ENCODE data around the gene TAS1R3. TPM values are rescaled to one million over a fixed set of nuclear protein-coding genes. Genes with fewer than 3 reads are reported as not detected.

Gene TAS1R3
- total RNA-seq, 1 experiment from 2014 or later = 0.28 TPM

- Mint-ChIP-seq H3K4me3 (no peak overlapping the region), H3K9me3 (no peaks in the 10 kb centered on the region), H3K4me1 (peaks cover 4 to 6% of the 10 kb centered on the region in 2 experiments; a peak in 2 of 4 replicates), H3K27me3 (ENCODE audit: low read depth) (no peaks in the 10 kb centered on the region), H3K36me3 (ENCODE audit: insufficient read depth in 1 of 3, low read depth in 3 of 3) (no peaks in the 10 kb centered on the region; a peak in 1 of 7 replicates), H3K27ac (no peak overlapping the region)
- peak; percentile 60 for TF ChIP-seq CTCF (conservative IDR thresholded peaks at IDR 0.05)
- Histone ChIP-seq H3T11ph (ENCODE audit: low read length) (no peak overlapping the region), H3K56ac (ENCODE audit: insufficient read length, low read depth, low read length) (no peak overlapping the region), H3K18ac (ENCODE audit: insufficient read length, low read depth, low read length) (no peak overlapping the region), H2BK120ac (ENCODE audit: low read depth, low read length, poor library complexity, severe bottlenecking) (no peak overlapping the region), H3K4ac (ENCODE audit: low read depth, low read length) (no peak overlapping the region), H3K9ac (ENCODE audit: extremely low read depth, insufficient read length, low read length) (no peak overlapping the region), H2BK5ac (ENCODE audit: insufficient read length, low read length) (no peak overlapping the region), H3K4me1 (ENCODE audit: insufficient read depth, low read length) (no peaks in the 10 kb centered on the region), H2AFZ (ENCODE audit: low read length) (no peak overlapping the region), H4K91ac (ENCODE audit: insufficient read length, low read depth, low read length) (no peak overlapping the region), H3K27me3 (ENCODE audit: insufficient read depth, low read length) (no peaks in the 10 kb centered on the region), H3K4me2 (ENCODE audit: insufficient read depth, insufficient read length, low read length) (no peak overlapping the region), H3K27ac (ENCODE audit: insufficient read length, low read depth, low read length) (no peak overlapping the region), H3K79me1 (ENCODE audit: insufficient read depth, low read depth, low read length, poor library complexity, severe bottlenecking) (no peaks in the 10 kb centered on the region), H2BK20ac (ENCODE audit: low read depth, low read length, poor library complexity, severe bottlenecking) (no peak overlapping the region), H3K23ac (ENCODE audit: insufficient read length, low read depth, low read length) (no peak overlapping the region), H3K9me3 (ENCODE audit: control insufficient read depth, low read depth, low read length) (no peaks in the 10 kb centered on the region), H3K79me2 (ENCODE audit: insufficient read depth, low read length) (no peaks in the 10 kb centered on the region), H2AK5ac (ENCODE audit: insufficient read length, low read length) (no peak overlapping the region), H3K23me2 (ENCODE audit: insufficient read length, low read depth, low read length, poor library complexity, severe bottlenecking) (no peaks in the 10 kb centered on the region), H2BK15ac (ENCODE audit: low read depth, low read length) (no peak overlapping the region), H4K20me1 (ENCODE audit: control insufficient read depth, insufficient read depth, insufficient read length) (no peaks in the 10 kb centered on the region), H3K14ac (ENCODE audit: insufficient read depth, low read length) (no peak overlapping the region), H4K5ac (ENCODE audit: insufficient read length, low read depth, low read length) (no peak overlapping the region), H2BK12ac (ENCODE audit: insufficient read length, low read depth, low read length) (no peak overlapping the region), H4K8ac (replicated peaks; ENCODE audit: insufficient read length, low read depth, low read length) (no peak overlapping the region)
- peak; percentile 67 for DNase-seq
- no CpG with 5 or more reads among the region's 22 CpGs for WGBS (ENCODE audit: extremely low coverage, insufficient read length, low lambda C conversion rate)
Measured at GRCh38 chr1:1299686-1300351, 31.3 kb upstream of the TAS1R3 start.
